HG03575 (cell line): Measurements from ENCODE around the gene EMC7.
"Not testable (repeated sequence)": the region's sequence is repeated elsewhere in the genome, so short reads cannot be mapped to it uniquely, and the experiment has no call there.

Source experiments
- ATAC-seq: cut with Tn5 transposase; IDR thresholded peaks from one replicate; pipeline ENCODE4 v1.9.1; 2021; ENCODE audit not compliant: unreplicated experiment, insufficient number of reproducible peaks, low FRiP score; ENCODE audit errors: extremely low read depth

EMC7 gene

GRCh38 chr15:34101366-34102174 is at the start of gene EMC7, which contains the start of gene PGBD4:
TSS of gene EMC7 (minus strand) at chr15:34101862. CDS start at chr15:34101839, 23 bp downstream.
TSS of gene PGBD4 (plus strand) at chr15:34102083. CDS start at chr15:34102532, 449 bp downstream.
- peak; percentile 87 for ATAC-seq

GRCh38 chr15:34147371-34148140 is 45.9 kb upstream of the EMC7 start:
- no peak for ATAC-seq

GRCh38 chr15:34133511-34133910 is 31.8 kb upstream of the EMC7 start:
- no peak for ATAC-seq

- no peak for ATAC-seq
Observed at GRCh38 chr15:34132881-34133280, 31.2 kb upstream of the EMC7 start.

GRCh38 chr15:34128898-34129297 is 27.2 kb upstream of the EMC7 start:
- ATAC-seq, result no peak

- no peak for ATAC-seq
Observed at GRCh38 chr15:34126522-34126921, 24.9 kb upstream of the EMC7 start.

GRCh38 chr15:34125945-34126344 is 24.3 kb upstream of the EMC7 start:
- no peak for ATAC-seq

GRCh38 chr15:34124651-34125050 is 23.0 kb upstream of the EMC7 start:
- no peak for ATAC-seq

GRCh38 chr15:34122771-34123183 is 21.1 kb upstream of the EMC7 start:
- no peak for ATAC-seq

- not testable (repeated sequence) for ATAC-seq
Observed at GRCh38 chr15:34121786-34122185, 20.1 kb upstream of the EMC7 start.

GRCh38 chr15:34120420-34120819 is 18.8 kb upstream of the EMC7 start:
- ATAC-seq, result not testable (repeated sequence)

GRCh38 chr15:34119291-34119690 is 17.6 kb upstream of the EMC7 start:
- no peak for ATAC-seq

GRCh38 chr15:34116620-34117019 is 15.0 kb upstream of the EMC7 start:
- no peak for ATAC-seq

GRCh38 chr15:34114739-34115138 is 13.1 kb upstream of the EMC7 start:
- ATAC-seq, result no peak

GRCh38 chr15:34114215-34114614 is 12.6 kb upstream of the EMC7 start:
- ATAC-seq, result no peak

GRCh38 chr15:34111488-34111887 is 9.8 kb upstream of the EMC7 start:
- ATAC-seq, result no peak

- no peak for ATAC-seq
Observed at GRCh38 chr15:34109797-34110663, 8.4 kb upstream of the EMC7 start.

- no peak for ATAC-seq
Observed at GRCh38 chr15:34107315-34107714, 5.7 kb upstream of the EMC7 start.

GRCh38 chr15:34106423-34106822 is 4.8 kb upstream of the EMC7 start:
- ATAC-seq, result no peak
